GM19239 (cell line): Measurements from ENCODE around the gene IFT27.
"Not testable (repeated sequence)": the region's sequence is repeated elsewhere in the genome, so short reads cannot be mapped to it uniquely, and the experiment has no call there.

Experiments used
- DNase-seq: peaks from one replicate; pipeline ENCODE4 v3.0.0; 2011; ENCODE audit warnings: low spot score; ENCODE audit not compliant: insufficient read length
- FAIRE-seq: peaks from 2 replicates; lab custom pipeline; 2011; peaks lifted over from hg19 to GRCh38; lab: Jason Lieb, UNC

IFT27 gene

GRCh38 chr22:36767035-36767775 is 8.7 kb downstream of the IFT27 start:
- DNase-seq (no peak), FAIRE-seq (no peak)

DNA sequence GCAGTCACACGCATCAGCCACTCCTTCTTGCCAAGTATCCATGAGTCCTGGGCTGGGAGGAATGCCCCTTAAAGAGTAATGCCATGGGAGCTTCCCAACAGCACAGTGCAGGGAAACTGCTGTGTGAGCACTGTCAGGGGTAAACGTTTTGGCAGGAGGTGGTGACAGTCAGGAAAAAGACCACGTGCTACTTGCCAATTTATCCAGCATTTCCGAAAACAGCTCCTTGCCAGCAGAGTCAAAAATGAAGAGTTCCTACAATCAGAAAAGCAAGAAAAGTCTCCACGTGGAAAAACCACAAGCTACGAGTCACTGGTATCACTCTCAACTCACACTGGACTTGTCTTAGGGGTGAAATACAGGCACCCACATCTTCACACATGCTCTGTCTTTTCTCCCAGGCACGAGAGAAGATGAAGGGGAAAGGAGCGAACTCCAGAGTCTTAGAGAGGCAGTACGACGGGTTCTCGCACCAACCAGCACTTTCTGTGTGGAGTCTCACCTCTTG is 9.9 kb downstream of the IFT27 start:
- DNase-seq, result no peak
- no peak for FAIRE-seq

DNA sequence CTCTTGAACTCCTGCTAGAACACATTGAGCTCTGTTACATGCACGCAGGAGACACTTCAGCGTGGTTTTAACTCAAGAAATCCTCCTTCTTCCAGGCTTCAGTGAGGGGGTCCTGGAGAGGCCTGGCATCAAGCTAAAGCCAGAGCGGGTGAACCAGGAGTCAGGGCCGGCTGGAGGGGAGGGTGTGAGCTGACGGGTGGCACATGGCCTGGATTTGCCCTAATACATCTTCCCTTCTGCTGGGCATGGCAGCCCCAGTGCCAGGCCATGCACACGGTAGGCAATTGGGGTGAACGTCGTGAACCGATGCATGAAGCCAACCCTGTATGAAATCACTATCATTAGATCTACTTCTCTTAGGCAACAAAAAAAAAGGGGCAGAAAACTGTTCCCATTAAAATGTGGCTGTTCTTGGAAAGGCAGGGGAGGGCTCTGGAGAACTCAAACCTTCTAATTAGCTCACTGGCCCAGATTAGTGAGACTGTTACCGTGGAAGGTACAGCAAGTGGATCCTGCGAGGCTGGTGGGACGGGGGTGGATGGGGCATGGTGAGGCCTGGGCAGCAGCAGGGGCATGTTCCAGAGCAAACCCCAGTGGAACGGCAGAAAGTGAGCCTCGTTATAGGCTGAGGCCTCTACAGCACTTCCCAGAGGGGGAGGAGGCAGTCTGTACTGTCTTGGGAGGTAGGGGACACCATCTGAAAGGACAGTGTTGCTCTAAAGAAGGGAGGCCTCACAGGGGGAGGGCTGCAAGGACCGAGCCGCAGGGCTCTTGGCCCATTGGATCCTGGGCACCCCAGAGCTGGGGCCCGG is 10.6 kb downstream of the IFT27 start:
- DNase-seq, result no peak
- no peak for FAIRE-seq

- DNase-seq, result no peak
- no peak for FAIRE-seq
Observed at GRCh38 chr22:36764641-36765040, 11.3 kb downstream of the IFT27 start.

DNA sequence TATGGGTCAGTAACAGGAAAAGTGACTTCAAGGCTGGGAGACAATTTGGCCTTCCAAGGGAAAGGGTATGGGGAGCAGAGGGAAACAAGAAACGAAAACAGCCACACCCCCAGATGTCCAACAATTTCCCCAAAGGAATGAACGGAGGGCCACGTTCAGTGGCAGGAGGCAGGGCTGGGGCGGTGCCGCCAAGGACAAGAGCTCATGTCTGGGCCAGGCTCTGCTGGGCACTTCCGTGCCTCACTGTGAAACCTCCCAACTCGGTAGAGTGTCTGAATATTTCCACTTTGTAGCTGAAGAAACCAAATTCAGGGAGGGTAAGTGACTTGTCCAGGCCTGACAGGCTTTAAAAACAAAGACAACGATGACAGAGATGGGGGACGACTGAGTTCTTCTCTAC is 11.9 kb downstream of the IFT27 start:
- DNase-seq, result no peak
- FAIRE-seq, result no peak

- no peak for DNase-seq
- no peak for FAIRE-seq
Observed at GRCh38 chr22:36763576-36763975, 12.3 kb downstream of the IFT27 start.

DNA sequence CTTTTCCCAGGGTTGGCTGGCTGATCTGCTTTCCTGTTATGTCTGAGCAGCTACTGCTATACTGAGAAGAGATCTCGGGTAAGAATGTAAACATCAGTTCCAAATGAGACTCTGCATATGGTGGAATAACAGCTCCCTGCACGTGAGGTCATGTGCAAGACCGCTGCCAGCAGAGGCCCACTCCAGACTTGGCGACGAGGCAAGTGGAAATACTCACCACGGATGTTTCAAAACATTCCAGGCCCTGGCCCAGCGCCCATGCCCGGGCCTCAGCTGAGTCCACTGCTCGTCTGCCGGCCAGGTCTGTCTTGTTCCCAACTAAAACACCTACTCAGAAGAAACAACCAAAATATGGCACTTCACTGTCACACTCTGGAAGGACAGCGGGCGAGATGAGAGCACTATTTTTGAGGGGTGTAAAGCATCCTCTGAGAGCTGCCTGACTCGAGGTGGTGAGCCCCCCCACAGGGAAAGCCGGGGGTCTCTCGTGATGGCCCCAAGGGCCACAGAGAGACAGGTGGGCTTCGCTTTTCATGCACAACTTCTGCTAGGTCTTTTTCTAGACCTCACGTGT is 13.1 kb downstream of the IFT27 start:
- DNase-seq, result no peak
- no peak for FAIRE-seq

GRCh38 chr22:36761553-36762240 is 14.2 kb downstream of the IFT27 start:
- FAIRE-seq (no peak), DNase-seq (no peak)

- no peak for FAIRE-seq
Observed at GRCh38 chr22:36760786-36761185, 15.1 kb downstream of the IFT27 start.

DNA sequence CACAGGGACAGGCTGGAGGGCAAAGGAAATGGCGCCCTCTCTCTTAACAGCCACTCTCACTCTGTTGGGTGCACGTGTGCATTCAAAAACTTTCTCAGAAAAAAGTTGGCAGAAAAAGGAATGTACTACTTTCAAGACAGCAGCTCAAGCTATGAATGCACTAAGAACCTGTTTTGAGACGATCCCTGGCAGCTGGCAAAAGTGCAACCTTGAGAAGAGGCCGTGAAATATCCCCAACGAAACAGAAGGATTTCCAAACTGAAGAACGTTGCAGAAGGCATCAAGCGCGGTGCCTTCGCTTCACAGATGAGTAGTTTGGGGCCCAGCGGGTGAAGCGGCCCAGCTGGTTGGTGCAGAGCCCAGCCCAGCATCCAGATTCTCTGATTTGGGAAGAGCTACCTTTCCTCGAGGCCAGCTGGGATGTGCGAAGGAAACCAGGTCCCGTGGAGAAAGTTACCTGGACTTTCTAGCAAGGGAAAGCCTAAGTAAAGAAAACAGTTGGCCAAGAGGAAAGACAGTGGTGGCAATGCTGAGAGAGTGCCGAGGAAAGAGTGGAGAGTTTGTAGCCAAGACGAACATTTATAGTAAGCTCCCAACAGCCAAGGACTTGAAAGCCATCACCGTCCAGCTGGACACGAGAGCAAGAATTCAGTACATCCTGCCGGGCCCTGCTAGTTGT is 16.3 kb downstream of the IFT27 start:
- FAIRE-seq (no peak), DNase-seq (no peak)

More at GRCh38 chr22:36760786-36761185, 15.1 kb downstream of the IFT27 start:
- DNase-seq, result no peak

GRCh38 chr22:36758792-36759271 is 17.1 kb downstream of the IFT27 start:
- no peak for DNase-seq
- FAIRE-seq, result no peak

DNA sequence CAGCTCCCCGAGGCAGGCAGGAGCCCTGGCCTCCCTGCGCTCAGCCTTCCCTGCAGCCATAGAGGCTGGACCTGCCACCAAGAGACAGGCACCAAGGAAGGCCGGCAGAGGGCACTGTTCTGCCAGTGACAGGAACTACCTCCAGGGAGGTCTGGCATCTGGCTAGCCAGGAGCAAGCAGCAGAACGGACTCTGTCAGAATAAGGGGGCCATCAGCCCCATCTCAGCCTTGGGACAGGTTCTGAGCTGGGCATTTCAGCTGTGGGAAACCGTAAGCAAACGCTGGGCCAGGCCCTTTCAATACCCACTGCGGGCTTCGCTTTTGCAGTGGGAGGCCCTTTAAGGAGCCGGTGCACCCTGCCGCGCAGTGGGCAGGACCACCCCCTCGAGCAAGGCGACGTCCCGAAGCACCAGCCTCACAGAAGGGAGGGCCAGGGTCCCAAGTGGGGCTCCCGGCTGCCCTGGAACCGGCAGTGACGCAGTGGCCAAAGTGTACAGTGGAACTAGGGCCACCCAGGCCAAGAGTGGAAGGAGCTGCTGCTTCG is 18.2 kb downstream of the IFT27 start:
- FAIRE-seq (peak; percentile 90), DNase-seq (peak; percentile 79)

DNA sequence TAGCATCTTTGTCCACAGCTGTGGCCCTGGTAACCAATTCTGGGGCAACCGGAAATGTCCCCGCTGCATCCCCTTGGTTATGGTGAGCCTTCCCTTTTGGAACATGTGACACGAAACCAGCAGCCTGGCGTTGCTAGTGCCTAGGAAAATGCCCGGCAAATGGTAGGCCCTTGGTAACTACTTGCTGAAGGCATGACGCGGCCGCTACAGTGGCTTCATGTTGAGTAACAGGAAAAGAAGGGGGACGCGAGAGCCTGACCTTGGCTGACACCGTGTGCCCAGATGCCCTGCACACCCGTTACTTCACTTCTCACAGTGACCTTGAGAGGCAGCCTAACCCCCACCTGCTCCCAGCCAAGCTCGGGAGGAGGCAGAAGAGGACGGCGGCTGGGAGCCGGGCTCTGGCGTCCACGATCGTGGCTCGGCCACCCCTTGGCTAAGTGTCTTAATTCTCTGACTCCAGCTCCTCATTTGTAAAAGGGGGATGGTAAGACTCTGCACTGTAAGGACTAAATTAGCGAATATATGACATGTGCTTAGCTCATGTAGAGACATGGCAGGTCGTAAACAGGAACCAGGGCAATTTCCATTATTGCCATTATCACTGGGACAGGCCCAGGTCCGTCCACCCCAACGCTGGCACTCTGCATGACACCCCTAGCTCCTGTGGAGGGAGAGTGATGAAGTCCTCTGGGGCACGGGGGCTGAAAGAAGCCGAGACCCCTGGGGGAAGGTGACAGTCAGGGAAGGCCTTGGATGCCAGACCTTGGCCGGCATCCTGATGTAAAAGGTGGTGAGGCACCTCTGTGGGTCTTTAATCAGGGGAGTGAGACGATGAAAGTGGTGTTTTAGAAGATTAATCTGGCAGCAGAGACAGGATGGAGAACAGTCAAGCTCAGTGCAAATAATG is 18.9 kb downstream of the IFT27 start:
- no peak for DNase-seq
- no peak for FAIRE-seq

- DNase-seq (no peak), FAIRE-seq (no peak)
Observed at GRCh38 chr22:36756031-36756430, 19.9 kb downstream of the IFT27 start.

GRCh38 chr22:36755316-36755715 is 20.6 kb downstream of the IFT27 start:
- no peak for DNase-seq
- no peak for FAIRE-seq

DNA sequence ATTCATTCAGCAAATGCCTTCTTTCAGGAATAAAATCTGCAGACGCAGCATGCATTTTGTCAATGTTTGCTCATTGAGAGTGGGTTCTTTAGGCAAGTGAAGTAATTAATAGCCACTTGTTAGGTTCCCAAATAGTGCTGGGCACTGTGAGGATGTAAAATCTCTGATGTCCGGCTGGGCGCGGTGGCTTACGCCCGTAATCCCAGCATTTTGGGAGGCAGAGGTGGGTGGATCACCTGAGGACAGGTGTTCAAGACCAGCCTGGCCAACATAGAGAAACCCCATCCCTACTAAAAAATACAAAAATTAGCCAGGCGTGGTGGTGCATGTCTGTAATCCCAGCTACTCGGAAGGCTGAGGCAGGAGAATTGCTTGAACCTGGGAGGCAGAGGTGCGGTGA is 21.0 kb downstream of the IFT27 start:
- not testable (repeated sequence) for DNase-seq, FAIRE-seq

DNA sequence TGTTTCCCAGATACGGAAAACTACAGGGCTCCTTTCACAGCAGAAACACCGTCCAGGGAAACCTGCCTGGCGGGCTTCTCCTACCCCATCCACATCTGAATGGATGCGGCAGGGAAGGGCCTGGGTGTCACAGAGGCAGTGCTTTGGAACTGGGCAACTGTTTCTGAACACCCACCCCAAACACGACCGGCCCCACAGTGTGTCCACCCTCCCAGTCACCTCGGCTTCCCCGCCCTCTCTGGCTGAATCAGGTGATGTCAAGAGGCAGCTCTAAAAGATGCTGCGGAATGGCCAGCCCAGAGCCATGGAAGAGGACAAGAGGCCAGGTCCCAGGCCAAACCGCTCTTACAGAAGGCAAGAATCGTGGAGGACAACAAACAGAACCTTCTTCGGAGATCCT is 22.0 kb downstream of the IFT27 start:
- FAIRE-seq, result no peak
- no peak for DNase-seq

DNA sequence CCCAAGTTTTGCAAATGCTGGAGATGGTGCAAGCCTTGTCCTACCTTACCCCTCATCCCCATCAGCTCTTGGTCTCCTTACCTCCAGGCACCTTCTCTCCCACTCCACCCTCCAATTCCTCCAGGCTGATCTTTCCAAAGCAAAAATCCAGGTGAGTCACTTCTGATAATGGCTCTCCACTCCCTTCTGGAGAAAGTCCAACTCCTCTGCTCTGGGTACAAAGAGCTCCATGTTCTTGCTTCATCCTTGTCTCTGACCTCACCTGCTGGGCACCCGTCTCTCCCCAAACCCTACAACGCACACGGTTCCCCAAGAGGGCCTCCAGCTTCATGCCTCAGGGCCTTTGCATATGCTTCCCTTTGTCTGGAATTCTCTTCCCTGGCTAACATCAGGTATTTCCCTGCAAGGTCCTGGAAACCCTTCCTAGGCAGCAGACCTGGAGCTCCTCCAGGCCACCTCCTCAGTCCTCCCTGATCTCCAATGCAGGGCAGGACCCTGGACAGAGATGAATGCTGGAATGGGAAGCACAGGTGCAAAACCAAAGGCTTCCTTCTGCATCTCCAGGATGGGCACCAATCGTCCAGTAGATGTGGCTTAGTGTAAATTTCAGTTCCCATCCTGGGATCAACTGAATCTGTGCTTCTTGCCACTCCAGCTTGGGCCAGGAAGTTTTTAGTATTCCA is 22.7 kb downstream of the IFT27 start:
- no peak for FAIRE-seq
- no peak for DNase-seq
